IPS-NIHi11 (cell line): ENCODE results near the gene SEMA6A.
A peak's percentile ranks its signal among the peaks of the same experiment; 100 is the strongest.

Source experiments
- DNase-seq: peaks from one replicate; pipeline ENCODE4 v3.0.0; 2012; ENCODE audit warnings: mixed read lengths, low spot score

The SEMA6A gene

DNA sequence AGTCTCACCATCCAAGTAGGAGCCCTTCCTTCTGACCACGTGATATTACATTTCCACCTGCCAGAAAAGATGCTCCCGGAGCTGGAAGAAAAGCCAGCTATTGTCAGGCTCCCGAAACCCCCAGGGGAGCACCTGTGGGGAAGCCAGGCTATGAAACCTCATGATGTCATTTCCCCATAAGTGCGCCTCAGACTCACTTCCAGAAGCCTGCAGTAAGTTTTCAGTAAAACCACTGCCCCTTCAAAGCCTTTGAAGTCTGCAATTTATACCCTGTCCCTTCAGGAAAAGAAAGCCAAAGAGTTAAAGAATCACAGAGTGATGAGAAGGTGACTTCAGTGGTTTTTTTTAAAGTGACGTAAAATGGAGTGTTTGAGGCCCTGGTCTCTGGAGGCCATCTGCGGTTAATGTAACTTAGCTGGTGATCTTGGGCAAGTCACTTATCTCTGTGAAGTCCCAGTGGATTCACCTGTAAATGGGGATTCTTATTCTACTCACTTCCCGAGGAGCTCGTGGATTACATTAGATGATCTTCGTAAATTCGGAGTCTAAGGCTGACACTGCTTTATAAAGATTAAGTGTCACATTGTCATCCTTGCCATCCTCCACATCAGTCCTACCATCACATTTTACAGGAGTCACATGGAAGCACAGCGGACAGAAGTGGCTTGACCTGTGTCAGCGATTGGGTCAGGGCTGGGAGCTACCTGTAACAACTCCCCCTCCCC is 2.6 kb upstream of the SEMA6A start:
- DNase-seq, result no peak

DNA sequence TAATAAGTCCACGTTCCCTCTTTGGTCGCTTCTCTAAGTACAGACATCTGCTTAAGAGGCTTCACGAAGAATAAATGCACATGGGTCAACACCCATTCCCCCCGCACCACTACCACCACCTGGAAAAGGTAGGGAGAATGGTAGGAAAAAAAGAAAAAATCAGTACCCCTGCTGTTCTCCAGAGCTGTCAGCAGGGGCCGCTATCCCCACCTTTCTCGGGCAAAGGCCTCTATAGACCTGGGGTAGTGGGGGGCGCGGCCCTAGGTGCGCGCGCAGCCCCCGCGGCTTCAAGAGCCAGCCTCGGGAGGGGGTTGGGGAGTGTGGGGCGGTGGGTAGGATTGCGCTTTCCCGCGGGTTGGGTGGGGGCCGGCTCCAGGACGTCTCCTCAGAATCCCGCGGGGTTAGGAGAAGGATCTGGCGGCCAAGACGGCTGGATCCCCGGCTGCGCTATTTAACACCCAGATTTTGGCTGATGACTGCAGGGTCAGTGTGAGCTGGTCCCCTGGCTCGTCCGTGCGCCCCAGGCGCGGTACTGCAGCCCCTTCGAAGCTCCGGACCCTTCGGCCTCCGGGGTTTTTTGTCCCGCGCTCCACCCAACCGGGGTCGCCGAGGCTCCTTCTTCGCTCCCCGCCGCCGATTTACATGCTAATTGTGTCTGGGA is 1.6 kb upstream of the SEMA6A start:
- peak; percentile 89 for DNase-seq

DNA sequence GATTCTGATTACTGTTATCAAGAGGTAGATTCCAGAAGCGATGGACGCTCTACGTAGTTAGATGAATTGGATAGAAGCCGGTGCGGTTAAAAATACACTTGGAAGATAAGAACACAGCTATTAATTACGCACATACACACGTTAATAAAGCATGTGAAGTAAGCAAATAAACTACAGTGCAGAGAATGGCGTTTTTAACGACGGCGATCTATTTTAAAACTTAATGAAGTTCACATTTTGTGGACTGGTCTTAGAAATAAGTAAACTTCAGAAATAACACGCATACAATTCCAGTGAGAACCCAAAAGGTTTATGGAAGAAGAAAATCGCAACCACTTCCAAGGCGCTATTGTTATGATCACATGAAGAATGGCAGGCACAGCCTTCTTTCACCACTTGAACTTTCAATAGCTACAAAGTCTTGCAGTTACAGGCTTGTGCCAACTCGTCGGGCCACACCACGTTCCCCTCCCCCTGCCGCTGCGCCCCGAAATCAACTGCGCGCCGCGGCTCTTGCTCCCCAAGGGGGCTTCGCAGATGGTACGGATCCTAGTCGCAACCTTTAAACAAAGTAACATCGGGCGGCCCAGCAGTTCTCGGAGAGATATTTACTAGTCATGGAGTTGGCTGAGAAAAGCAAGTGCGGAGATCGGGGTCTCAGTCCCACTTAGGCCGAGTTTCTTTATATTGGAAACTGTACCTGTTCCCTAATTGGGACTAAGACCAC is 866 bp upstream of the SEMA6A start:
- DNase-seq, result no peak

DNA sequence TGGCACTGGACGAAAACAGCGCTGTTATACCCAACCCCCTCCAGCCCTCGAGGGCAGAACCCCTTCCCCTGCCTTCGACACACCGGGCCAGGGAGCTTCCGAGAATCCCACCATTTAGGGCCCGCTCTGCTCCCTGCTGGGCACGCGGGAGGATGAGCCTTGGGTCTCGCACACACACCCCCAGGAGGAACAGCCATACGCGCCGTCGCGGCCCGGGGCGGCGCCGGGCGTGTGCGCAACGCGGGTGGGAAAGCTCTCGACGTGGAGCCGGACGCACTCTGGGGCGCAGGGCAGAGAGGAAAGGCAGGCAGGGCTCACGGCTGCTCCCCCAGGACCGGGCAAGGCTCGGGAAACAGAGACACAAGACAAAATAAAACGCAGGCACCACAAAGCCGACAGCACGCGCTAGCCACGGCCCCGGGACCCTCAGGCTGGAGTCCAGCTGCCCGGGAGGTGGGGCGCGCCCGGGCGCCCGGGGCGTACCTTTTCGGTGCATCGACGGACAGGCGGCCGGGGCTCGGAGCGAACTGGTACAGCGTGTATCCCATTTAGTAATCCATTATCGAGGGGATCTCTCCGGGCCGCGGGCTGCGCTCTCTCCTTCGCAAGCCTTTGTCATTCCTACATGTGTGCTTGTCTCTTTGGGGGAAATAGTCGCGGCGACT is 789 bp downstream of the SEMA6A start:
- peak; percentile 21 for DNase-seq

DNA sequence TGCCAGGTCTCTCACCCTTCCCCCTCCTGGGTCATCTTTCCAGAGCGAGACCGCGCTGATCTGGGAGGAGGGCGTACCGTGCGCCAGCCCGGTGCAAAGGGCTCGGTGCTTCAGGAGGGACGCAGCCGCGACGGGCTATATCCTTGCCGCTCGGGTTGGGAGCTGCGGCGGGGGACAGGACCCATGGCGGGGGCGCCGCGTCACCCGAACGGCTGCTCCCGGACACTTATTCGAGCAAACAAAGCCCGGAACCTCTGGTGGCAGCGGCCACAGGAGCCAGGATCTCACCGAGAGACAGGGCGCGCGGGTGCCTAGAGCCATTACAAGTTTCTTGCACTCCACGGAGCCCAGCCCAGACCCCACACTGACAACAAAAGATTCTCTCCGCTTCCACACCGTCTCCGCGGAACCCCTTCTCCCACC is 1.3 kb downstream of the SEMA6A start:
- DNase-seq, result peak; percentile 14

DNA sequence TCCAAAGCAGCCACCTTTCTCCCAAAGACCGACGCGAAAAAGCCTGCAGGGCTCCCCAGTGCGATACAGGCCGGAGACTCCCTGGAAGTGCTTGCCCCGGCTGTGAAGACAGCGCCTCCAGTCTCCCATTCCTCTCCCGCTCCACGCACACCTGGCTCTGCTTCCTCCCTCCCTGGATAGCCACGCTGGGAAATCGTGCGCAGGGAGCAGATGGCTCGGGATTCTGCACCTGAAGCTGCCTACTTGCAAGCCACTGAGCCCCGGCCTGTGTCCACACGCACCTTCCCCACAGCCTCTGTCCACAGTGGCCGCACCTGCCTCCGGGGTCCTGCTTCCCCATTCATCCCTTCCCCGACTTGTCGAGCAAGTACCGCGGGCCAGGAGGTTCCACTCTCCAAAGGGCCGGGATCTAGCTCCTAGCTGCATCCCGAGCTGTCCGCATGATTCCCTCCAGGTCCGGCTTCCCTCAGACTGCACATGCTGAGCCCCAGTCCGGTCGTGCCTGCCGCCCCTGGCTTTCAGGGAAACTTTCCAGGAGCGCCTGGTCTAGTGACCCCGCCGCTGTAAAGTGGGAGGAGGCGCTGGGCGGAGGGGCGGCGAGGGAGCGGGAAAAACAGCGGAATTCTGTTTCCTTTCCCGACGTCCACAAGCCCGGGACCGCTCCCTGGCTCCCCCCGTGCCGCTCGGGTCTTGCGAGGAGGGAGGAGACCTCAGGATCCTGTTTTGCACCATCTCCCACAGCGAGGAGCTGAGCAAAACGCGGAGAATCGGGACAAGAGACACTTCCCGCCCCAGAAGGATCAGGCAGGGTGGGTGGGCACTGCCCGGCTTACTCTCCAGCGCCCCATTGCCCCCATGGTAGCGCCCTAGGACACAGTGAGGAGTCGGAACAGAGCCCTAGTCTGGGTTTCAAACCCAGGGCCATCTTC is 2.0 kb downstream of the SEMA6A start:
- peak; percentile 27 for DNase-seq

DNA sequence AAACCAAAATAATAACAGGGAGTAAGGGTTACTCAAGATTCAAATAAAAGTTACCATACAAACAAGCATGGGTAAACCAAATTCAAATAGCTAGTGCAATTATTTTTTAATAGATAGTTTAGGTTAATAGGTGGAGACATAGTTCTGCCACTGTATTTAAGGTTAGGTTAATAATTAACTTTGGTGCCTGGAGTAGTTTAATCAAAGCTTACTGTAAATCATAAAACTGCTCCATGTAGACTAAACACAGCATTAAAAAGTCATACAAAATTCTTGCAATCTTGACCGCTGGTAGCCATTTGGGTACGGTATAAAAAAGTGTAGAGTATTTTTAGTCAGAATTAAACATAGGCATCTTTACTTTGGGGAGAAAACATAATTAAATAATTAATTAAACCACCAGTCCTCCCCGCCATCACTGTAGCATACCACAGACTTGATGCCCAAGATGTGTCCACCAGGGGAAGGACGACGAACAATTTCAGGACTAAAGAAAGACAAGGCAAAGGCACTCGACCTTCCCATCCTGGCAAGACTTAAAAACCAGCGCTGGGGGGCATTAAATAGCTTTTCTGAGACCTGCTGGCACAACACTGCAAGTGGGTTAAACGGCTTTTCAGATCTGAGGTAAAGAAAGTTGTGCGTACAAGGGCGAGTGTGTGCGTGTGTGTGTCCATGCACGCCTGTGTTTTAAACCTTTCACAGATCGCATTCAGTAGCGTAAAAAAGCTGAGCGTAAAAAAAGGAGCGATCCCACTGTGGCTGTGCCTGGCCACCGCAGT is 2.9 kb downstream of the SEMA6A start:
- DNase-seq, result no peak

DNA sequence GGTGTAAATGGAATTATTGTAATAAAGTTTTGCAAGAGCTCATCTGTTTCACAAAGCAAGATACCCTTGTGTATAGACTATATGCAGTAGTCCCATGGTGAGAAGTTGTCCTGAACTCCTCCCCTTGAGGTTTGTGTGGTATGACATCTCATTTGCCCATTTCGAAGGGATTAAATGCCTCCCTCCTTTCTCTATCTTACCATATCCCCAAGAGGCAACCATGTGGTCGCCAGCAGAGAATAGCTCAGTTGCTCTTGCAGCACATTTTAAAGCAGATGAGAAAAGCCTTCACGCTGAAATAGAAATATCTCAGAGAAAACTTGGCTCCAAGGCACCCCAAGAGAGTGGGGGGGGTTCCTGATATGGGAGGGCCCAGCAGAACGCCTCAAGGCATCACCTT is 4.6 kb downstream of the SEMA6A start:
- no peak for DNase-seq

DNA sequence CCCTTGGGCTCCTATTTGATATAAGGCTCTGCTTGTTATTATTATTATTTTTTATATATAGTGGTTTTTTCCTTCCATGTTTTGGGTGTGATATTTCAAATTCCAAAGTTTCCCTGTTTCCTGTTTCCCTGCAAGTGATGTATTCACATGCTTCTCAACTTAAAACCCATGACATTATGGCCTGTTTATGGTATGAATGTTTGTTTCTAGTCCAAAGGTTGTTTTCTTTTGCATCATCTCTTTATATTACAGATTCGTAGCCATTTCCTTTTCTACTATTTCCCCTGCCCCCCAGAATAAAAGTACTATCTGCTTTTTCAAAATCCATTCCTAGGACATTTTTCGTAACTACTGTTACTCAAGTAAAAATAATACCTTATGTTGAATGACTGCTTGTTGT is 7.5 kb downstream of the SEMA6A start:
- DNase-seq, result no peak

DNA sequence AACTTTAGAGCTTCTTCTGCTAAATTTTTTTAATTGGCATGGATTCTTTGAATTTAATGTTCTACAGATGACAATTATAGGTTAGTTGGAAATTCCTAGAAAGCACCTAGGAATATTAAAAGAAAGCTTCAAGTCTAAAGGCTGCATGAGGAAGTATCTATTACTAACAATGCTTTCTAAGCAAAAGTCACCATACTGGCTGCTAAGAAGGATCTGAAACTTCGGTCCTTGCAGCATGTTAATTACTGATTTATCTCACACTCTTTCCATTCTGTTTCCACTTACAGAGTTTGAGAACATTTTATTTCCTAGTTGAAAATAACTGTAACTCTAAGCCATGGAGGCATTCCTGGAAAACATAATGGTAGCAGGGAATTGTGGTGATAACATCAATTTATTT is 8.4 kb downstream of the SEMA6A start:
- no peak for DNase-seq

DNA sequence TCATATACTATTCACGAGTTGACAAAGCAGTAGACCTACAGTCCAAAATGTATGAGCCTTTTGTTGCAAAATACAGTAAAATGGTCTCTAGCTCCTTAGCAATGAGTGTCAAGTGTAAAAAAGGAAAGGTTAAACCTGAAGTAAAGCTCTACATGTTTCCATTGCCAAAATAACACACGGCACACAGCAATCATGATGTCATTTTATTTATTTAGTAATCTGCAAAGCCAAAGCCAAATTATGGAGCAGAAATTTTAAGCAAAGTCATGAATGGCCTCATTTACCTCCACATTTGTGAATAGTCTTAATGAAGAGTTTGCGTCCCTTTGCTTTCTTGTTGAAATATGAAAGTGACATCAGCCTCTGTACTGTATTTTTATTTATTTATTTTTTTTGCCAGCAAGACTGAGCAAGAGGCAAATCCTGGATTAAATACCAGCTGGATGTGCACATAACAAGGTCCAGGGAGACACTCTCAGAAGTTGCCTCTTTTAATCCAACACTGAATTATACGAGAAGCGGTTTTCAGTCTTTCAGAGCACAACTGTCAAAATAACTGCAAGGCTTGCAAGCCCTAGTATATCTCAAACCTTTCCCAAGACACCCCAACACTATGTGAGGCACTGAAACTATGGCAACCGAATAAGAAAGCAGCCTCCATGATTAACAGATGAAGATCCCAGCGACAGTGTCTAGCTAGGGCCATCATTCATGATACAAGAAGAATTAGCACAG is 9.7 kb downstream of the SEMA6A start:
- DNase-seq, result no peak

DNA sequence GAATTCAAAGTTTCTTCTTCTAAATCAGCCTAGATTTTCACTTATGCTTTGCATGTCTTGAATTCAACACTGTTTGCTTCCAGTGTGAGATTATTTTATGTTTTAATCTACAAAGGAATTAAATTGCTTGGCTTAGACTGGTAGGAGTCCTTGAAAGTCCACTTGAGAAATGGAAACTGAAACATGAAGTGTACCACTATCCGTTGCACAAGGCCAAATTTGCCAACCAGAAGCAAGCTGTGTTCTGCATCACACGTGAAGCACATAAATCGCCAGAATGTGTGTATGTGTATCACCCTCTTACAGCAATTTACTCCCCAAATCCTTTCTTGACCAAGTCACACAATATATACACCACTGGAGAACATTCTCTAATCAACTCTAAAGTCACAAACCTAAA is 10.3 kb downstream of the SEMA6A start:
- no peak for DNase-seq

DNA sequence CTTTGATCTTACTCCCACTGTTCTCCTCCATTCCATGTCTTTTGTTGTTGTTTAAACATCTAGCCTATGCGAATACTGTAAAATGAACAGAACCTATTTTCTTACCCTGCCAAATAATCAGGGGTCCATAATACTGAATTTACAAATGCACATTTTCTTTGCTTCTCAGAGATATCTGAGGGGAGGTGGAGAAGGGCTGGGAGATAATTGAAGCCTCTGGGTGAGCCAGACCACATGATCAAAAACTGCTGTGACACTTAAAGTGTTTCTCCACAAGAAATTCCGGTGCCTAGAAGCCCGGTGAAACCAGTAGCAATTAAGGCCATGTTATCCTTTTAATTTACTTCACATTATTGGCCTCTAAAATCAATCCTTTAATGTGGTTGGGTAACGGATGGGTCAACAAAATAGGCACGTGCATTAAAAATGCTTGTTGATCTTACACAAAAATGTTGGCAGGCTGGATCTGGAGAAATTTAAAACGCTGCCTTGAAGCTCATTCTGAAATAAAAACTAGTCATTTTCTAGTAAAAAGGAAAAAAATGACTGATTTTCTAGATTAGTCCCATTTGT is 10.8 kb downstream of the SEMA6A start:
- DNase-seq, result no peak

DNA sequence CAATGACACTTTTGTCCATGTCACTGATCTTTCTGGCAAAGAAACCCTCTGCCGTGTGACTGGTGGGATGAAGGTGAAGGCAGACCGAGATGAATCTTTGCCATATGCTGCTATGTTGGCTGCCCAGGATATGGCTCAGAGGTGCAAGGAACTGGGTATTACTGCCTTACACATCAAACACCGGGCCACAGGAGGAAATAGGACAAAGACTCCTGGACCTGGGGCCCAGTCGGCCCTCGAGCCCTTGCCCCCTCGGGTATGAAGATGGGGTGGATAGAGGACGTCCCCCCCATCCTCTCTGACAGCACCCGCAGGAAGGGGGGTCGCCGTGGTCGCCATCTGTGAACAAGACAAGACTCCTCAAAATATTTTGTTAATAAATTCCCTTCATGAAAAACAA is 12.0 kb downstream of the SEMA6A start:
- no peak for DNase-seq

DNA sequence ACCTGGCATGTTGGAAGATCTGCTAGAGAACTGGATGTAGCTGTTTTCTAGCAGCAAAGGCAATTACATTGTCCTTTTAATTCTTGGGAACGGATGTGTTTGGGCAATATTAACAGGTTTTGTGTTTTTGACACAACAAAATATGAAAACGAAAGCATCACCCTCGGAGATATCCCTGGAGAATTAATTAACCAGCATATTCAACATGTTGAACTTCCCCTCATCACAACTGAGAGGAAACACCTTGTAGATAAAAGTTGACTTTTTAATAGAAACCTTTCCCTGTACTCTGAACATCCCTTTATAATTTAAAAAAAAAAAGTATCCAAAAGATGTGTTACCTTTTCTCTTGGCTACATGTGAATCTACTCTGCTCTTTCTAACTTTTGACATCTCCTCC is 13.0 kb downstream of the SEMA6A start:
- no peak for DNase-seq

DNA sequence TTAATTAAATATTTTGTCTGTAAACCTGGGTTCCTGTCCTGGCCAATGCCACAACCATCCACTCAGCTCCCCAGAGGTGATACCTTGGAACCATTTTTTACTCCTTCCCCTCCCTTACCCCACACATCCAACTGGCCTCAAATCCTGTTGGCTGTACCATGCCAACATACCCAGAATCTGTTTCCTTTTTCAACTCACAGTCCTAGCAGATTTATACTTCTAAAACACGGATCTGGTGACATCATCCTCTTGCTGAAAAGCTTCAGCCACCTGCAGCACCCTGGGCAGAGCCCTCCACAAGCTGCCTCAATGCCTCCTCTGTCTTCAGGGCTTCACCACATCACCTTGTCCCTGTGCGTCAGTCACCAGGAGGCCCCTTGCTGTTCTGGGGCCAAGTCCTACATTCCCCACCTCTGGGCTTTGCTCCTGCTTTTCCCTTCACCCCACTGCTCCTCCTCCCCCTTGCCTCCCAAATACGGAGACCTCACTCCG is 14.9 kb downstream of the SEMA6A start:
- peak; percentile 24 for DNase-seq

DNA sequence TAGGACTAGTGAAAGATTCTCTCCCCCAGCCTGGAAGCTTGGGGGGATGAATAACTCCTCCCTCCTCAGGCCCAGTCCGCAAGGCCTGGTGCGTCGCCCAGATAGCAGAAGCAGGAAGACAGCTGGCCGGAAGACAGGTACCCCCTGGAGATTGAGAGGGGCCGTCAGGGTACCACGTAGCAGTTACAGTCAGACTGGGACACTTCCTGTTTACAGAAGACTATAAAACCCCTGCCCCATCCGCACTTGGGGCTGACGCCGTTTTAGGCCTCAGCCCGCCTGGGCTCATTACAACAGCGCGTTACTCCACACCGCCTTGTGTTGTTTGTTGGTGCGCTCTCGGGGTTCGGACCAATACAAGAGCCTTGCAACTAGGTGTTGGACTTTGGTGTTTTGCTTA is 15.4 kb downstream of the SEMA6A start:
- peak; percentile 28 for DNase-seq

DNA sequence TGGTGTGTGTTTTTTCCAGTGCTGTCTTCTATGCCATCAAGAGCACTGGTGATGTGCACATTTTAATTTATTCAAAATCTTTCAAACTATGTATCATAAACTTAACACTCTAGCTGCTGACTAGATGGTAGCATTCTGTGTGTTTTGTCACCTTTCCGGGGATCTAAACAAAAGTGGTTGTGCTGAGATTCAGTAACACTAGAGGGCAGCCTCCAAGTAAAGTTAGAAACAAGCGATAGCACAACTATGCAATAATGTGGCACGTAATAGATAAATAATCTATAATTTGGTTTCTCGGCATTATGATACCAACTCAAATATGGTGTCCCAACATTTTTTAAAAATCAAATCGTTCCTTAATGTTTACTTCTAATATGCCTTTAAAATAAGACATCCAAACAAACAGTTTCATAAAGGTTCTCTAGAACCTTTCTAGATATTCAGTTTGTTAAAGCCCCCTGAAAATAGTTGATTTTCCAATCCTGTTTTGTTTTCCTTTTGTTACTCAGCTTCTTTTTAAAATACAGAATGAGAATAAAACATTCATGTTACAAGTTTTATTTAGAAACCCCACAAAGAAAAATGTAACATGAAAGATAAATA is 16.9 kb downstream of the SEMA6A start:
- no peak for DNase-seq

DNA sequence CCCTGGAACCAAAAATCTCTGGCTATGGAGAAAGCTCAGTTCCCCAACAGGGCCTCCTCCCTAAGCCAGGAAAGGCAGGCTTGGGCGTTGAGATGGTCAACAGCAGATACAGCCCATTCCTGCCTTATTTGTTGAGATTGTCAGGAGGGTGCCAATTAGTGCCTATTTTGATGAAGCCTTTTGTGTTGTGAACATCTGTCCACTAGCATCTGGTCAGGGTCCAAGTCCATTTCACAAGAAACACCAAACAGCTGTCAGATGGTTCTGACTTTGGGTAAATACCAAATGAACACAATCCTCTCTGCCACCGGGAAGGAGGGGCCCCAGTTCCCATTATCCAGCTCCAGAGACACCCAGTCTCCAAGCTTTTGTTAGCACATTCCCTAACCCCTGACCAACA is 19.9 kb downstream of the SEMA6A start:
- DNase-seq, result no peak
